ENCODE results near the gene TLN1. TPM values are rescaled to one million over a fixed set of nuclear protein-coding genes. Genes with fewer than 3 reads are reported as not detected.

The TLN1 gene
- total RNA-seq, 1 experiment from 2014 or later: 173 TPM

DNA sequence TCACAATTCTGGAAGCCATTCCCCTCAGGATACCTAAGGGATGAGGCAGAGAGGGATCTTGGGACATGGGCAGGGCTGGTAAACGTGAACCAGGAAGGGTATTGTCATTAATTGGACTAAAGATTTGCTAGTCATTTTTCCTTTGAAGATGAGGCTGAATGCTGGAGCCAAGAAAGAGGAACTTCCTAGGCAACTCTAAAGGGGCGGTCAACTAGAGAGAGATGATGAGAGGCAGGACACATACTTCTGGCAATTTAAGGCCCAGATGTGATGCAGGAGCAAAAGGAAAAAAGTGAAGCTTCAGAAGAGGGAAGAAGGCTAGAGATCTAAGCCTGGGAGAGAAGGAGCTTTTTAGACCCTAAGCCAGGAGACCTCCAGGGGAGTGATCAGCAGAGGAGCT is 11.5 kb upstream of the TLN1 start:
- CTCF ChIA-PET: no interaction called here
- Histone ChIP-seq H3K27me3 (replicated peaks; ENCODE audit: insufficient read depth, low read depth, low read length, poor library complexity) (no peaks in the 10 kb centered on the region), H3K4me3 (ENCODE audit: low read depth, low read length, poor library complexity, severe bottlenecking) (no peak overlapping the region), H3K4me1 (ENCODE audit: insufficient read depth, low read length, poor library complexity, severe bottlenecking) (peaks cover 17% of the 10 kb centered on the region), H3K9me3 (ENCODE audit: low read depth, low read length, poor library complexity, severe bottlenecking) (no peaks in the 10 kb centered on the region), H3K36me3 (ENCODE audit: insufficient read depth, low read length, poor library complexity, severe bottlenecking) (peaks cover 50% of the 10 kb centered on the region), H3K27ac (ENCODE audit: low read depth, low read length, poor library complexity, severe bottlenecking) (no peak overlapping the region)
- intact Hi-C loops (cut with micrococcal nuclease; ENCODE audit: unreplicated experiment): no loop called here
- POLR2A ChIA-PET (ENCODE audit: low non-redundant PET): no interaction called here
- BruUV-seq (replicated peaks): no TSS peak
- no peak for DNase-seq (ENCODE audit: low spot score)
- no peak for TF ChIP-seq EZH2 (IDR thresholded peaks at IDR 0.05; ENCODE audit: borderline replicate concordance, low read depth, low read length, poor library complexity, severe bottlenecking)
- TF ChIP-seq, protein P1, sequence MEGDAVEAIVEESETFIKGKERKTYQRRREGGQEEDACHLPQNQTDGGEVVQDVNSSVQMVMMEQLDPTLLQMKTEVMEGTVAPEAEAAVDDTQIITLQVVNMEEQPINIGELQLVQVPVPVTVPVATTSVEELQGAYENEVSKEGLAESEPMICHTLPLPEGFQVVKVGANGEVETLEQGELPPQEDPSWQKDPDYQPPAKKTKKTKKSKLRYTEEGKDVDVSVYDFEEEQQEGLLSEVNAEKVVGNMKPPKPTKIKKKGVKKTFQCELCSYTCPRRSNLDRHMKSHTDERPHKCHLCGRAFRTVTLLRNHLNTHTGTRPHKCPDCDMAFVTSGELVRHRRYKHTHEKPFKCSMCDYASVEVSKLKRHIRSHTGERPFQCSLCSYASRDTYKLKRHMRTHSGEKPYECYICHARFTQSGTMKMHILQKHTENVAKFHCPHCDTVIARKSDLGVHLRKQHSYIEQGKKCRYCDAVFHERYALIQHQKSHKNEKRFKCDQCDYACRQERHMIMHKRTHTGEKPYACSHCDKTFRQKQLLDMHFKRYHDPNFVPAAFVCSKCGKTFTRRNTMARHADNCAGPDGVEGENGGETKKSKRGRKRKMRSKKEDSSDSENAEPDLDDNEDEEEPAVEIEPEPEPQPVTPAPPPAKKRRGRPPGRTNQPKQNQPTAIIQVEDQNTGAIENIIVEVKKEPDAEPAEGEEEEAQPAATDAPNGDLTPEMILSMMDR (conservative IDR thresholded peaks at IDR 0.05; ENCODE audit: low read depth, low read length): no peak

DNA sequence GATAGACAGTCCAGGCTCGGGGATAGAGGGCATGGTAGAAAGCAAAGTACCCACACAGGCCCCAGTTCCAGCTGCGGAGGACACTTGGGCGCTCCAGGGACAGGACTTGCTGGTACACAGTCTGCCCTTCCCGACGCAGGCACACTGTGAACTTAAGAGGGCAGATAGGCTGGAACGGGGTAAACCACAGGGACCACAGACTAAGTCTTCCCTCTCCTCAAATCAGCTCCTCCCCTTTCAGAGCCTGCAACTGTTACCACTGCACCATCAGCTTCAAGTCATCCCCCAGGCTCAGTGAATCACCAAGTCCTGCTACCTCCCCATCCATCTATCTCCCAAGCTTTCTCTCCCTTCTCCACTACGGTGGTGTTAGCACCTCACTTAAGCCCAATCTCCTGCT is 9.7 kb upstream of the TLN1 start:
- H3K27me3 ChIP-seq (replicated peaks; ENCODE audit: insufficient read depth, low read depth, low read length, poor library complexity): no peaks in the 10 kb centered on the region
- H3K4me1 ChIP-seq (ENCODE audit: insufficient read depth, low read length, poor library complexity, severe bottlenecking): peaks cover 8% of the 10 kb centered on the region
- ChIA-PET POLR2A (ENCODE audit: low non-redundant PET) (no interaction called here), CTCF (interaction anchor here (0.6 kb wide), 1 partner anchor 812 kb away, joined by 3 read pairs; no protein-coding TSS in a partner anchor)
- TF ChIP-seq, protein P1 (conservative IDR thresholded peaks at IDR 0.05; ENCODE audit: low read depth, low read length): no peak
- no peak for TF ChIP-seq EZH2 (IDR thresholded peaks at IDR 0.05; ENCODE audit: borderline replicate concordance, low read depth, low read length, poor library complexity, severe bottlenecking)
- no peak overlapping the region for H3K27ac ChIP-seq (ENCODE audit: low read depth, low read length, poor library complexity, severe bottlenecking)
- no peaks in the 10 kb centered on the region for H3K9me3 ChIP-seq (ENCODE audit: low read depth, low read length, poor library complexity, severe bottlenecking)
- BruUV-seq (replicated peaks): no TSS peak
- peaks cover 68% of the 10 kb centered on the region for H3K36me3 ChIP-seq (ENCODE audit: insufficient read depth, low read length, poor library complexity, severe bottlenecking)
- intact Hi-C loops (cut with micrococcal nuclease; ENCODE audit: unreplicated experiment): no loop called here
- H3K4me3 ChIP-seq (ENCODE audit: low read depth, low read length, poor library complexity, severe bottlenecking): no peak overlapping the region
- no peak for DNase-seq (ENCODE audit: low spot score)

DNA sequence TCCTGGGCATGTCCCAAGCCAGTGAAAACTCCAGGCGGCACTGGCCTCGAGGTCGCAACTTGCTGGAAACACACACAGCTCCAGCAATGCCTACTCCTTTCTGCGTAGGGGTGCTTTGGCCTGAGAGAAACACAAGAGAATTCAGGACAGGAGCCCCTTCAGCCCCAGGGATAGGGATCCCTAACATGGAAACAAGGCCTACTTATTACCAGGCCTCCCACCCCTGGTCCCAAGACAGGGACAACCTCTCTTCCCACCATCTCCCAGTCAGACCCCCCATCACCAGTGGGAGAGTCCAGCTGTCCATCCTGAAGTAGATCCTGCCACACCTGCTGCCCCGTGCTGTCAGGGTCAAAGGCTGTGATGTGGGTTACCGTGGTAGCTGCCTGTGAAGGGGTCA is 8.2 kb upstream of the TLN1 start:
- H3K9me3 ChIP-seq (ENCODE audit: low read depth, low read length, poor library complexity, severe bottlenecking): no peaks in the 10 kb centered on the region
- TF ChIP-seq EZH2 (IDR thresholded peaks at IDR 0.05; ENCODE audit: borderline replicate concordance, low read depth, low read length, poor library complexity, severe bottlenecking): no peak
- TF ChIP-seq, protein P1 (conservative IDR thresholded peaks at IDR 0.05; ENCODE audit: low read depth, low read length): no peak
- no peak for DNase-seq (ENCODE audit: low spot score)
- H3K4me1 ChIP-seq (ENCODE audit: insufficient read depth, low read length, poor library complexity, severe bottlenecking): no peaks in the 10 kb centered on the region
- H3K27me3 ChIP-seq (replicated peaks; ENCODE audit: insufficient read depth, low read depth, low read length, poor library complexity): no peaks in the 10 kb centered on the region
- intact Hi-C loops (cut with micrococcal nuclease; ENCODE audit: unreplicated experiment): no loop called here
- ChIA-PET CTCF (interaction anchor here (0.6 kb wide), 1 partner anchor 64 kb away, joined by 3 read pairs; no protein-coding TSS in a partner anchor), POLR2A (ENCODE audit: low non-redundant PET) (no interaction called here)
- H3K4me3 ChIP-seq (ENCODE audit: low read depth, low read length, poor library complexity, severe bottlenecking): no peak overlapping the region
- H3K27ac ChIP-seq (ENCODE audit: low read depth, low read length, poor library complexity, severe bottlenecking): no peak overlapping the region
- BruUV-seq (replicated peaks): no TSS peak
- peaks cover 76% of the 10 kb centered on the region for H3K36me3 ChIP-seq (ENCODE audit: insufficient read depth, low read length, poor library complexity, severe bottlenecking)

All from A673 (cell line).